Middle frontal gyrus (tissue), 1 donor: ENCODE data around the gene YAP1.
"Not testable (repeated sequence)": the region's sequence is repeated elsewhere in the genome, so short reads cannot be mapped to it uniquely, and the experiment has no call there.

Experiments
- DNase-seq: peaks from one replicate; pipeline ENCODE4 v3.0.0-alpha.2; 2015; ENCODE audit warnings: low spot score; ENCODE audit errors: extremely low spot score

The YAP1 gene

GRCh38 chr11:102238391-102238821 is 128.2 kb downstream of the YAP1 start:
- DNase-seq, result no peak

GRCh38 chr11:102239448-102239847 is 129.2 kb downstream of the YAP1 start:
- no peak for DNase-seq

GRCh38 chr11:102239911-102240310 is 129.7 kb downstream of the YAP1 start:
- no peak for DNase-seq

- no peak for DNase-seq
Observed at GRCh38 chr11:102240502-102240901, 130.3 kb downstream of the YAP1 start.

- no peak for DNase-seq
Observed at GRCh38 chr11:102241026-102241425, 130.8 kb downstream of the YAP1 start.

GRCh38 chr11:102243399-102243884 is 133.2 kb downstream of the YAP1 start:
- DNase-seq, result no peak

GRCh38 chr11:102244681-102245409 is 134.6 kb downstream of the YAP1 start:
- DNase-seq, result no peak

GRCh38 chr11:102251423-102251822 is 141.2 kb downstream of the YAP1 start:
- DNase-seq, result no peak

- DNase-seq, result no peak
Observed at GRCh38 chr11:102252339-102252891, 142.2 kb downstream of the YAP1 start.

GRCh38 chr11:102253020-102253715 is 142.9 kb downstream of the YAP1 start:
- DNase-seq, result no peak

- DNase-seq, result no peak
Observed at GRCh38 chr11:102254047-102254446, 143.8 kb downstream of the YAP1 start.

GRCh38 chr11:102256251-102256650 is 146.0 kb downstream of the YAP1 start:
- DNase-seq, result no peak

GRCh38 chr11:102260241-102260640 is 150.0 kb downstream of the YAP1 start:
- DNase-seq, result no peak

- DNase-seq, result no peak
Observed at GRCh38 chr11:102263379-102264003, 153.2 kb downstream of the YAP1 start.

GRCh38 chr11:102264704-102265103 is 154.5 kb downstream of the YAP1 start:
- not testable (repeated sequence) for DNase-seq

GRCh38 chr11:102266099-102266498 is 155.9 kb downstream of the YAP1 start:
- no peak for DNase-seq

- DNase-seq, result no peak
Observed at GRCh38 chr11:102267609-102268008, 157.4 kb downstream of the YAP1 start.

GRCh38 chr11:102268083-102268984 is 158.1 kb downstream of the YAP1 start:
- no peak for DNase-seq

- DNase-seq, result no peak
Observed at GRCh38 chr11:102268985-102269470, 158.8 kb downstream of the YAP1 start.

GRCh38 chr11:102269927-102270326 is 159.7 kb downstream of the YAP1 start:
- DNase-seq, result no peak
